ENCODE data around the gene TMEM120B. TPM values are rescaled to one million over a fixed set of nuclear protein-coding genes. Genes with fewer than 3 reads are reported as not detected.

TMEM120B gene
- total RNA-seq, 1 experiment from 2014 or later = 13.2 TPM

- DNase-seq (ENCODE audit: low spot score) = no peak
Measured at GRCh38 chr12:121791671-121792551, 79.4 kb downstream of the TMEM120B start.

- no peak for DNase-seq (ENCODE audit: low spot score)
Measured at GRCh38 chr12:121792607-121793439, 80.3 kb downstream of the TMEM120B start.

- DNase-seq (ENCODE audit: low spot score) = no peak
Measured at GRCh38 chr12:121793440-121793837, 80.9 kb downstream of the TMEM120B start, which contains the start of gene RHOF. Gene RHOF (minus strand): TSS chr12:121793688. CDS start chr12:121793633, 55 bp downstream.

GRCh38 chr12:121793838-121794533 is 81.4 kb downstream of the TMEM120B start:
- peak; percentile 94 for DNase-seq (ENCODE audit: low spot score)

- DNase-seq (ENCODE audit: low spot score) = peak; percentile 59
Measured at GRCh38 chr12:121794534-121795033, 82.0 kb downstream of the TMEM120B start.

GRCh38 chr12:121795034-121795968 is 82.7 kb downstream of the TMEM120B start:
- peak; percentile 96 for DNase-seq (ENCODE audit: low spot score)

GRCh38 chr12:121796855-121797751 is 84.6 kb downstream of the TMEM120B start:
- DNase-seq (ENCODE audit: low spot score) = peak; percentile 97

GRCh38 chr12:121797937-121798786 is 85.6 kb downstream of the TMEM120B start:
- DNase-seq (ENCODE audit: low spot score) = no peak

- DNase-seq (ENCODE audit: low spot score) = no peak
Measured at GRCh38 chr12:121798787-121799155, 86.2 kb downstream of the TMEM120B start.

GRCh38 chr12:121799156-121799841 is 86.7 kb downstream of the TMEM120B start:
- DNase-seq (ENCODE audit: low spot score) = peak; percentile 77

- peak; percentile 91 for DNase-seq (ENCODE audit: low spot score)
Measured at GRCh38 chr12:121799842-121800693, 87.5 kb downstream of the TMEM120B start.

GRCh38 chr12:121800694-121801594 is 88.4 kb downstream of the TMEM120B start:
- peak; percentile 68 for DNase-seq (ENCODE audit: low spot score)

GRCh38 chr12:121801595-121802484 is 89.3 kb downstream of the TMEM120B start:
- peak; percentile 49 for DNase-seq (ENCODE audit: low spot score)

GRCh38 chr12:121802485-121802842 is 89.9 kb downstream of the TMEM120B start:
- DNase-seq (ENCODE audit: low spot score) = no peak
